Mesodermal cell (in vitro differentiated cells): ENCODE data around the gene COL3A1.

Source experiments
- H3K27ac ChIP-seq: 2 replicates; pipeline ENCODE4 v1.7.0; 2013; ENCODE audit warnings: mild to moderate bottlenecking, low read depth, low read length, moderate library complexity; ENCODE audit not compliant: severe bottlenecking
- H3K36me3 ChIP-seq: 2 replicates; pipeline ENCODE4 v1.7.1; 2013; ENCODE audit warnings: mild to moderate bottlenecking, low read length, moderate library complexity; ENCODE audit not compliant: control insufficient read depth, insufficient read depth
- H3K4me1 ChIP-seq: one replicate; pipeline ENCODE4 v1.7.1; 2013; ENCODE audit warnings: mild to moderate bottlenecking, low read length; ENCODE audit not compliant: insufficient read depth, control insufficient read depth, poor library complexity, severe bottlenecking
- H3K4me3 ChIP-seq: 2 replicates; pipeline ENCODE4 v1.7.0; 2013; ENCODE audit warnings: low read length, control low read depth, mild to moderate bottlenecking; ENCODE audit not compliant: insufficient read depth, poor library complexity, severe bottlenecking; ENCODE audit errors: extremely low read depth
- H3K9me3 ChIP-seq: 2 replicates; pipeline ENCODE4 v1.7.1; 2013; ENCODE audit warnings: mild to moderate bottlenecking, low read length, moderate library complexity; ENCODE audit not compliant: control insufficient read depth
- WGBS, 2 experiments: methylation state at CpG; one replicate each; pipeline ENCODE4 v1.1.5; 2013; ENCODE audit warnings: missing lambda C conversion rate in 2 of 2; ENCODE audit not compliant: insufficient coverage in 2 of 2; 5-methylcytosine and 5-hydroxymethylcytosine counted together

The COL3A1 gene

GRCh38 chr2:189049709-189050164 is 75.6 kb downstream of the COL3A1 start:
- Histone ChIP-seq H3K4me1 (no peaks in the 10 kb centered on the region), H3K9me3 (no peaks in the 10 kb centered on the region), H3K27ac (no peak overlapping the region), H3K4me3 (no peak overlapping the region), H3K36me3 (peaks cover 50% of the 10 kb centered on the region)
- WGBS, 2 experiments: 100% methylated on average over 1 of the region's 1 CpG; no CpG with 5 or more reads in 1 of the 2 experiments

GRCh38 chr2:189050165-189050712 is 76.1 kb downstream of the COL3A1 start:
- Histone ChIP-seq H3K27ac (no peak overlapping the region), H3K36me3 (peaks cover 53% of the 10 kb centered on the region), H3K9me3 (no peaks in the 10 kb centered on the region), H3K4me3 (no peak overlapping the region), H3K4me1 (no peaks in the 10 kb centered on the region)
- WGBS, 2 experiments: 89 to 91% methylated on average over 4 to 6 of the region's 7 CpGs

- no peak overlapping the region for H3K27ac ChIP-seq
- H3K9me3 ChIP-seq: no peaks in the 10 kb centered on the region
- H3K4me1 ChIP-seq: no peaks in the 10 kb centered on the region
- H3K4me3 ChIP-seq: no peak overlapping the region
- H3K36me3 ChIP-seq: peaks cover 54% of the 10 kb centered on the region
- WGBS, 2 experiments: 83 to 100% methylated on average over 2 of the region's 4 CpGs
These were observed 82.3 kb downstream of the COL3A1 start for GRCh38 chr2:189056200-189057106.

- no CpG with 5 or more reads among the region's 2 CpGs for WGBS, 2 experiments
- no peaks in the 10 kb centered on the region for H3K9me3 ChIP-seq
- H3K4me1 ChIP-seq: no peaks in the 10 kb centered on the region
- H3K36me3 ChIP-seq: peaks cover 55% of the 10 kb centered on the region
- no peak overlapping the region for H3K27ac ChIP-seq
- H3K4me3 ChIP-seq: no peak overlapping the region
These were observed 83.1 kb downstream of the COL3A1 start for GRCh38 chr2:189057316-189057715.

- Histone ChIP-seq H3K27ac (no peak overlapping the region), H3K4me3 (no peak overlapping the region), H3K4me1 (no peaks in the 10 kb centered on the region), H3K9me3 (no peaks in the 10 kb centered on the region), H3K36me3 (peaks cover 54% of the 10 kb centered on the region)
- no CpG with 5 or more reads among the region's 1 CpG for WGBS, 2 experiments
These were observed 86.0 kb downstream of the COL3A1 start for GRCh38 chr2:189060096-189060642.
